Astrocyte of the cerebellum (primary cell): ENCODE results near the gene ZNF423.

ENCODE experiments used
- DNase-seq: peaks from one replicate; pipeline ENCODE4 v3.0.0-alpha.2; 2011; ENCODE audit warnings: low read depth
- H3K4me3 ChIP-seq: 2 replicates; pipeline ENCODE4 v1.5.1; 2011; ENCODE audit warnings: mild to moderate bottlenecking, low read depth, low read length, moderate library complexity
- CTCF ChIP-seq: IDR thresholded peaks from 2 replicates; pipeline ENCODE4 v1.5.1; 2012; ENCODE audit warnings: low read length, low read depth, moderate library complexity, mild to moderate bottlenecking; ENCODE audit errors: missing control alignments
- in situ Hi-C: cut with HindIII; loops from 2 replicates; pipeline ENCODE4 v1.10.0; 2017; ENCODE audit warnings: low sequenced_read_pairs

ZNF423 gene

GRCh38 chr16:49674990-49675389 is 180.9 kb downstream of the ZNF423 start:
- DNase-seq = no peak
- no peak for TF ChIP-seq CTCF
- in situ Hi-C loops = no loop called here
- H3K4me3 ChIP-seq = no peak overlapping the region

- in situ Hi-C loops = no loop called here
- no peak for TF ChIP-seq CTCF
- H3K4me3 ChIP-seq = no peak overlapping the region
- no peak for DNase-seq
These were observed 181.5 kb downstream of the ZNF423 start for GRCh38 chr16:49674351-49674851.

- DNase-seq = no peak
- no peak for TF ChIP-seq CTCF
- in situ Hi-C loops = no loop called here
- H3K4me3 ChIP-seq = no peak overlapping the region
These were observed 182.5 kb downstream of the ZNF423 start for GRCh38 chr16:49673442-49673841.

DNA sequence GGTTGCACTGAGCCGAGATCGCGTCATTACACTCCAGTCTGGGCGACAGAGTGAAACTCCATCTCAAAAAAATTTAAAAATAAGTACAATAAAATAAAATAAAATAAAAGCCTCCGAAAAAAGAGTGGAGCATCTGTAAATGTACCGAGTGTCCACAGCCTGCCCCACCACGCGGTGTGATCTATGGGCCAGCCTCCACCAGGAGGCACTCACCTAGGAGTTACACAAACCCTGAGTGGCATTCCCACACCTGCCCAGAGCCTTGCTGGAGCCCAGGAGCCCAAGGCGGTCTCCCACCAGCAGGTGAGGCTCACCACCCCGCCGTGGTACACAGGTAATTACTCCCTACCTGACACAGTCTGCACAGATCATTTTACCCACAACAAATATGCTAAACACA is 183.2 kb downstream of the ZNF423 start:
- TF ChIP-seq CTCF = peak; percentile 14
- in situ Hi-C loops = no loop called here
- H3K4me3 ChIP-seq = no peak overlapping the region
- no peak for DNase-seq

GRCh38 chr16:49671333-49671732 is 184.6 kb downstream of the ZNF423 start:
- no peak overlapping the region for H3K4me3 ChIP-seq
- TF ChIP-seq CTCF = no peak
- in situ Hi-C loops = no loop called here
- no peak for DNase-seq

DNA sequence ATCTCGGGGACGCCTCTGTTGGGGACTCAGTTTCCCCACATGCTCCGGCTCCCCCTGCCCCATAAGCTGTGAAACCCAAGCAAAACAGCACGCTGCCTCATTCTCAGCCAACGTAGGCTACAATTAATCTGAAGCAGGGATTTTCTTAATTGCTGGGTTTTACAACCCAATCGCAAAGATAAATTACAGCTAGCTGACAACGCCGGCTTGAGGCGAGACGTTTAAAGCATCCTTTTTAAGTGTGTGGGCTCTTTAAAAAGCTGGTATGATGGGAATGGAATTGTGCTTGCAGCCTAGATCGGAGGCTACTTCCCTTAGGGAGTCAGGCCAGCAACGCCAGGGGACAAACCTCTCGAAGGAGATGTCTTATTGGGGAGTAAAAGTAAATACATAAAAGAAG is 185.3 kb downstream of the ZNF423 start:
- no peak overlapping the region for H3K4me3 ChIP-seq
- TF ChIP-seq CTCF = no peak
- no peak for DNase-seq
- in situ Hi-C loops = no loop called here

- no peak for DNase-seq
- no peak for TF ChIP-seq CTCF
- in situ Hi-C loops = no loop called here
- H3K4me3 ChIP-seq = no peak overlapping the region
These were observed 190.3 kb downstream of the ZNF423 start for GRCh38 chr16:49665482-49666230.
